ENCODE results near the gene SGIP1. TPM values are rescaled to one million over a fixed set of nuclear protein-coding genes. Genes with fewer than 3 reads are reported as not detected.

The SGIP1 gene
- total and polyA plus RNA-seq, 2 experiments from 2014 or later = 2.4 to 6.1 TPM

GRCh38 chr1:66525086-66525485, 8.9 kb upstream of the SGIP1 start:
- Histone ChIP-seq H3K79me2 (replicated peaks; ENCODE audit: insufficient read depth) (no peaks in the 10 kb centered on the region), H3K36me3 (ENCODE audit: insufficient read depth) (no peaks in the 10 kb centered on the region), H4K20me1 (replicated peaks; ENCODE audit: insufficient read depth) (no peaks in the 10 kb centered on the region), H3K4me3 (no peak overlapping the region), H3F3A (replicated peaks; ENCODE audit: low read depth) (no peaks in the 10 kb centered on the region), H3K9me2 (ENCODE audit: insufficient read depth) (no peaks in the 10 kb centered on the region; the same call in 1 of the 2 replicates), H3K27ac (ENCODE audit: low read depth) (no peak overlapping the region), H3K4me2 (no peak overlapping the region), H3K4me1 (ENCODE audit: insufficient read depth) (peaks cover 11% of the 10 kb centered on the region), H2AFZ (no peak overlapping the region), H3K27me3 (ENCODE audit: insufficient read depth) (no peaks in the 10 kb centered on the region)
- H3K4me1 Mint-ChIP-seq = peaks cover 16% of the 10 kb centered on the region
- H3K9me3 Mint-ChIP-seq = 0 out of 3 replicates have a peak, but pooled peaks cover 3% of the 10 kb centered on the region
- TF ChIP-seq EZH2phosphoT487 (IDR thresholded peaks at IDR 0.05; ENCODE audit: unreplicated experiment) (no peak), EZH2 (IDR thresholded peaks at IDR 0.05; ENCODE audit: low read depth, unreplicated experiment) (no peak), ZNF331 (CRISPR knock-in tag; IDR thresholded peaks at IDR 0.05; ENCODE audit: low read depth) (no peak), ZNF462 (CRISPR knock-in tag; IDR thresholded peaks at IDR 0.05) (no peak), REST (IDR thresholded peaks at IDR 0.05; ENCODE audit: unreplicated experiment) (no peak), CREB1 (CRISPR knock-in tag; IDR thresholded peaks at IDR 0.05; ENCODE audit: low read depth) (no peak), POLR2AphosphoS5 (IDR thresholded peaks at IDR 0.05; ENCODE audit: low read depth) (no peak), JUNB (IDR thresholded peaks at IDR 0.05; ENCODE audit: unreplicated experiment) (no peak), NANOG (IDR thresholded peaks at IDR 0.05; ENCODE audit: borderline replicate concordance) (no peak), ZNF114 (CRISPR knock-in tag; IDR thresholded peaks at IDR 0.05) (no peak), CTCF (conservative IDR thresholded peaks at IDR 0.05; ENCODE audit: low read depth in 2 of 2) (no peak), STAT1 (IDR thresholded peaks at IDR 0.05; ENCODE audit: unreplicated experiment) (no peak)
- no peaks in the 10 kb centered on the region for H3K36me3 Mint-ChIP-seq (ENCODE audit: low read depth)
- H3K4me3 Mint-ChIP-seq = no peak overlapping the region
- no peak overlapping the region for H3K27ac Mint-ChIP-seq
- no peak for ATAC-seq
- H3K27me3 Mint-ChIP-seq (ENCODE audit: insufficient read depth, low read depth, poor library complexity) = no peaks in the 10 kb centered on the region
- no peak for DNase-seq (ENCODE audit: low spot score)

Data from GM23338 (cell line).